GM21367 (cell line): ENCODE data around the gene EIF2S3B.

ENCODE experiments used
- ATAC-seq: cut with Tn5 transposase; IDR thresholded peaks from one replicate; pipeline ENCODE4 v1.9.1; 2021; ENCODE audit not compliant: unreplicated experiment

EIF2S3B gene

GRCh38 chr12:10554228-10554755, 48.6 kb downstream of the EIF2S3B start:
- ATAC-seq = no peak

- no peak for ATAC-seq
Measured at GRCh38 chr12:10554756-10555481, 49.2 kb downstream of the EIF2S3B start.

GRCh38 chr12:10557329-10557728, 51.6 kb downstream of the EIF2S3B start:
- ATAC-seq = no peak

GRCh38 chr12:10557766-10558165, 52.1 kb downstream of the EIF2S3B start:
- no peak for ATAC-seq
